Adrenal gland (tissue), 12 donors: ENCODE results near the gene CDYL. TPM values are rescaled to one million over a fixed set of nuclear protein-coding genes. Genes with fewer than 3 reads are reported as not detected.

Experiments used
- DNase-seq, 7 donors: peaks; one replicate each; pipeline ENCODE4 v3.0.0-alpha.2; 2019 to 2020
- H3K27ac ChIP-seq, 5 donors: fragments of 200-600 bp; sonication (generic) in 4 of 5; 1 replicate in 3 of 5; 2 replicates in 2 of 5; pipeline versions ENCODE4 v1.5.1 to v1.8.0; 2016 to 2020; ENCODE audit warnings: mild to moderate bottlenecking in 1 of 5
- H3K27me3 ChIP-seq: fragments of 200-600 bp; 2 replicates; pipeline ENCODE4 v1.8.0; 2021
- H3K36me3 ChIP-seq, 2 donors: fragments of 200-600 bp; replicated peaks in 1 of 2; 1 replicate in 1 of 2; 2 replicates in 1 of 2; pipeline versions ENCODE4 v1.5.1 to v1.8.0; 2018 to 2022
- H3K4me1 ChIP-seq, 2 donors: fragments of 200-600 bp; replicated peaks in 1 of 2; 1 replicate in 1 of 2; 2 replicates in 1 of 2; pipeline versions ENCODE4 v1.5.1 to v1.8.0; 2018 to 2021
- H3K4me3 ChIP-seq, 4 donors: fragments of 200-600 bp; sonication (generic) in 3 of 4; one replicate each; pipeline ENCODE4 v1.5.1; 2016 to 2018
- H3K9me3 ChIP-seq, 3 donors: fragments of 200-600 bp; sonication (generic) in 1 of 3; replicated peaks in 1 of 3; 1 replicate in 2 of 3; 2 replicates in 1 of 3; pipeline versions ENCODE4 v1.5.1 to v1.8.0; 2016 to 2021
- CTCF ChIP-seq, 6 experiments: fragments of 450-650 bp in 4 of 6; fragments of 200-600 bp in 2 of 6; sonication (generic) in 1 of 6; IDR thresholded peaks; 1 replicate in 5 of 6; 2 replicates in 1 of 6; pipeline versions ENCODE4 v1.5.1 to v1.8.0; 2016 to 2021; ENCODE audit warnings: antibody characterized with exemption in 6 of 6, mild to moderate bottlenecking in 2 of 6, moderate library complexity in 1 of 6
- POLR2A ChIP-seq, 2 donors: fragments of 450-650 bp; IDR thresholded peaks; one replicate each; pipeline ENCODE4 v1.6.1; 2017; ENCODE audit warnings: antibody characterized with exemption in 2 of 2, mild to moderate bottlenecking in 2 of 2, moderate library complexity in 1 of 2
- WGBS, 4 donors: extraction: QIAGEN DNeasy Blood & Tissue Kit in 2 of 4; methylation state at CpG; one replicate each; pipeline versions ENCODE4 v1.1.5 to v1.1.7; 2013 to 2017; 5-methylcytosine and 5-hydroxymethylcytosine counted together
- intact Hi-C, 2 donors: fragments of 100-400 bp; cut with DNase I; formaldehyde crosslinking; loops; one replicate each; pipeline versions ENCODE4 v1.14.1 to v1.15.0; 2022 to 2023
- polyA plus RNA-seq, 3 donors: library from polyadenylated mRNA; stranded (reverse); fragments of 200-250 nt in 2 of 3; fragments of 350-450 nt in 1 of 3; fragmentation: Illumina TruSeq in 1 of 3; extraction: RNeasy Lipid Tissue Mini Kit (QIAGEN cat#74804) in 1 of 3; gene quantifications; one replicate each; pipeline ENCODE4 v1.2.3, GENCODE V29; 2013 to 2014
- total RNA-seq, 9 donors: library from RNA; depleted of rRNA in 4 of 9; stranded (reverse); fragments of >200 nt in 4 of 9; fragments of 120-200 nt in 1 of 9; fragmentation: NEBNext Ultra II Directional in 1 of 9; extraction: Animal tissue kit (Norgen Biotek cat#: 25700) in 1 of 9; gene quantifications; one replicate each; pipeline versions ENCODE4 v1.1.0 to v1.2.4, GENCODE V29; 2013 to 2023
- donor health status: healthy with polysubstance abuse.
- donor health status: Bipolar disorder and iron deficiency.
- donor health status: DM: yes; HTN: yes; CAD: no.
- donor health status: DM: no; HTN: no; CAD: no.
- donor health status: DM: no; HTN: no; CAD: no.
- donor health status: DM: yes; HTN: yes; CAD: no.

Gene CDYL
- total and polyA plus RNA-seq, 12 donors, result 3.3 to 47.1 (median 24.8) TPM

- DNase-seq, result no peak
- H3K27me3 ChIP-seq, result no peaks in the 10 kb centered on the region
- no peaks in the 10 kb centered on the region for H3K9me3 ChIP-seq
- whole genome bisulfite sequencing, 4 donors, result 51 to 66% (median 52%) methylated on average over 8 of the region's 8 CpGs
- no peak for TF ChIP-seq CTCF (IDR thresholded peaks at IDR 0.05)
- no peak for TF ChIP-seq POLR2A (IDR thresholded peaks at IDR 0.05)
- intact Hi-C loops, result no loop called here
- H3K36me3 ChIP-seq, result no peaks in the 10 kb centered on the region
- peaks cover 0 to under 1% of the 10 kb centered on the region in 2 donors for H3K4me1 ChIP-seq
- no peak overlapping the region for H3K4me3 ChIP-seq
- no peak overlapping the region for H3K27ac ChIP-seq
These were observed 48.4 kb upstream of the CDYL start for GRCh38 chr6:4727671-4728435.

- H3K4me1 ChIP-seq, result peaks cover 0 to 4% of the 10 kb centered on the region in 2 donors
- 71 to 94% (median 84%) methylated on average over 4 of the region's 4 CpGs for WGBS, 4 donors
- intact Hi-C loops, result no loop called here
- no peak for DNase-seq
- no peaks in the 10 kb centered on the region for H3K9me3 ChIP-seq
- no peaks in the 10 kb centered on the region for H3K27me3 ChIP-seq
- no peak for TF ChIP-seq CTCF (IDR thresholded peaks at IDR 0.05)
- no peak for TF ChIP-seq POLR2A (IDR thresholded peaks at IDR 0.05)
- no peak overlapping the region for H3K4me3 ChIP-seq
- no peak overlapping the region for H3K27ac ChIP-seq
- no peaks in the 10 kb centered on the region for H3K36me3 ChIP-seq
These were observed 47.8 kb upstream of the CDYL start for GRCh38 chr6:4728436-4728769.

GRCh38 chr6:4728926-4729325 lies 47.3 kb upstream of the CDYL start:
- intact Hi-C loops, result no loop called here
- Histone ChIP-seq H3K27me3 (no peaks in the 10 kb centered on the region), H3K27ac (no peak overlapping the region), H3K4me1 (peaks cover 0 to 4% of the 10 kb centered on the region in 2 donors), H3K4me3 (no peak overlapping the region), H3K9me3 (no peaks in the 10 kb centered on the region), H3K36me3 (no peaks in the 10 kb centered on the region)
- no peak for DNase-seq
- no peak for TF ChIP-seq POLR2A (IDR thresholded peaks at IDR 0.05)
- TF ChIP-seq CTCF (IDR thresholded peaks at IDR 0.05), result no peak
- WGBS, 4 donors, result 68 to 95% (median 69%) methylated on average over 2 of the region's 2 CpGs

GRCh38 chr6:4731996-4732395 lies 44.2 kb upstream of the CDYL start:
- no peaks in the 10 kb centered on the region for H3K9me3 ChIP-seq
- 85 to 98% (median 98%) methylated on average over 3 of the region's 3 CpGs for WGBS, 4 donors

More at GRCh38 chr6:4731996-4732395, 44.2 kb upstream of the CDYL start:
- no peaks in the 10 kb centered on the region for H3K36me3 ChIP-seq
- no peaks in the 10 kb centered on the region for H3K27me3 ChIP-seq
- no peak overlapping the region for H3K27ac ChIP-seq
- TF ChIP-seq POLR2A (IDR thresholded peaks at IDR 0.05), result no peak
- TF ChIP-seq CTCF (IDR thresholded peaks at IDR 0.05), result no peak
- H3K4me1 ChIP-seq, result peaks cover 0 to 4% of the 10 kb centered on the region in 2 donors
- no peak for DNase-seq
- intact Hi-C loops, result loop anchor here in 1 of 2 donors (5.0 kb wide), 1 partner anchor 300 kb away; no protein-coding TSS in a partner anchor
- no peak overlapping the region for H3K4me3 ChIP-seq
